Stimulated activated CD8-positive, alpha-beta memory T cell treated with anti-CD3 and anti-CD28 coated beads, Interleukin-15, amount 100 ng/mL, for 1 hour (primary cell): Measurements from ENCODE around the gene GSTP1.
"Not testable (repeated sequence)": the region's sequence is repeated elsewhere in the genome, so short reads cannot be mapped to it uniquely, and the experiment has no call there.

Source experiments
- DNase-seq: peaks from one replicate; pipeline ENCODE4 v3.0.0-alpha.2; 2020; ENCODE audit warnings: low read depth

GSTP1 gene

DNA sequence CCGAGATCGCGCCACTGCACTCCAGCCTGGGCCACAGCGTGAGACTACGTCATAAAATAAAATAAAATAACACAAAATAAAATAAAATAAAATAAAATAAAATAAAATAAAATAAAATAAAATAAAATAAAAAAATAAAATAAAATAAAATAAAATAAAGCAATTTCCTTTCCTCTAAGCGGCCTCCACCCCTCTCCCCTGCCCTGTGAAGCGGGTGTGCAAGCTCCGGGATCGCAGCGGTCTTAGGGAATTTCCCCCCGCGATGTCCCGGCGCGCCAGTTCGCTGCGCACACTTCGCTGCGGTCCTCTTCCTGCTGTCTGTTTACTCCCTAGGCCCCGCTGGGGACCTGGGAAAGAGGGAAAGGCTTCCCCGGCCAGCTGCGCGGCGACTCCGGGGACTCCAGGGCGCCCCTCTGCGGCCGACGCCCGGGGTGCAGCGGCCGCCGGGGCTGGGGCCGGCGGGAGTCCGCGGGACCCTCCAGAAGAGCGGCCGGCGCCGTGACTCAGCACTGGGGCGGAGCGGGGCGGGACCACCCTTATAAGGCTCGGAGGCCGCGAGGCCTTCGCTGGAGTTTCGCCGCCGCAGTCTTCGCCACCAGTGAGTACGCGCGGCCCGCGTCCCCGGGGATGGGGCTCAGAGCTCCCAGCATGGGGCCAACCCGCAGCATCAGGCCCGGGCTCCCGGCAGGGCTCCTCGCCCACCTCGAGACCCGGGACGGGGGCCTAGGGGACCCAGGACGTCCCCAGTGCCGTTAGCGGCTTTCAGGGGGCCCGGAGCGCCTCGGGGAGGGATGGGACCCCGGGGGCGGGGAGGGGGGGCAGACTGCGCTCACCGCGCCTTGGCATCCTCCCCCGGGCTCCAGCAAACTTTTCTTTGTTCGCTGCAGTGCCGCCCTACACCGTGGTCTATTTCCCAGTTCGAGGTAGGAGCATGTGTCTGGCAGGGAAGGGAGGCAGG lies at the start of gene GSTP1:
Gene GSTP1 (plus strand): TSS at position 566 of the 958 bp plus-strand sequence. CDS start 32 bp downstream, at position 598.
- DNase-seq: peak; percentile 66

GRCh38 chr11:67534070-67534679 lies 49.4 kb upstream of the GSTP1 start:
- DNase-seq: no peak

DNA sequence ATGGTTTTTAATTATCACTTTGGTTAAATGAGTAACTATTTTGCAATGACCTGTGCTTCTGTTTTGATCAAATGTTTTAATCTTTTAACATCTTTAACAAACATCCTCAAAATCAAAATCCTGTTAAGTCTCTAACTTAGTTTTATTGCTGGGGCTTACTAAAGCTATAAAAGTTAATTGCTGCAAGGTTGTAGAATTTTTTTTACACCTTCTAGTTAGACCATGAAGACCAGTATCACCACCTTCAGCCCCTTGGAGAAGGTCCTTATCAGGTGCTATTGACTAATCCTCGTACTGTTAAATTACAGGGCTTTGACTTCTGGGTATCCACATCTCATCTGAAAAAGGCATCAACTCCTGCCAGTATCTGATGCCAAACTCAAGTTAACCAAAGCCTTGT lies 48.1 kb upstream of the GSTP1 start:
- DNase-seq: no peak

DNA sequence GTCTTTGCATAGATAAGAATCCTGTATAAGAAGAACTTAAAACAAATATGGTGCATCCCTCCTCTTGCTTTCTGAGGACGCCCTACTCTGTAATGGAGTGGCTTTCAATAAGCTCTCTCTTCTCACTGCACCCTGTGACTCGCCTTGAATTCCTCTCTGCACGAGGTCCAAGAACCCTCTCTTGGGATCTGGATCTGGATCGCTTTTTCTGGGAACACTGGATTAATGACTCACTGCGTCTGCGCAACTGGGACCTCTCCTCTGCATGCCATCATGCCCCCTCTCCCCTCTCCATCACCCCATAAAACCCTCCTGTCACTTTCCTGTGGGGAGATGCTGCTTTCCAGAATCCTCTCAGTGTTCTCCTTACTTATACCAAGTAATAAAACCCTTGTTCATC lies 45.3 kb upstream of the GSTP1 start:
- no peak for DNase-seq

GRCh38 chr11:67538823-67539505 lies 44.6 kb upstream of the GSTP1 start:
- no peak for DNase-seq

DNA sequence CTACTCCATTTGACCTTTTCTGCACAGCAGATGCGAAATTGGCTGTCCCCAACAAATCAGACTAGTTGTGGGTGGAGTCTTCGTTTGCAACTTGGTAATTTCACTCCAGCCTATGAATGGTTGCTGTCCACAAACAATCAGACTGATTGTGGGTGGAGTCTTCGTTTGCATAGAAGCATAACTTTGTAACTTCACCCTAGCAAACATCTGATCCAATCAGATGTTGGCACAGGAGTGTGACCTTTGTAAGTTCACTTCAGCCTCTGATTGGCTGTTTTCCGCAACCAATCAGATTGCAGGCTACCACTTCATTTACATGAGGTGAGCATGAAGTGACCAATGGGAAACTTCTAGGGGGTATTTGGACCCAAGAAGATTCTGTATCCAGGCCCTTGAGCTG lies 44.1 kb upstream of the GSTP1 start:
- DNase-seq: no peak

GRCh38 chr11:67541198-67541597 lies 42.4 kb upstream of the GSTP1 start:
- no peak for DNase-seq

DNA sequence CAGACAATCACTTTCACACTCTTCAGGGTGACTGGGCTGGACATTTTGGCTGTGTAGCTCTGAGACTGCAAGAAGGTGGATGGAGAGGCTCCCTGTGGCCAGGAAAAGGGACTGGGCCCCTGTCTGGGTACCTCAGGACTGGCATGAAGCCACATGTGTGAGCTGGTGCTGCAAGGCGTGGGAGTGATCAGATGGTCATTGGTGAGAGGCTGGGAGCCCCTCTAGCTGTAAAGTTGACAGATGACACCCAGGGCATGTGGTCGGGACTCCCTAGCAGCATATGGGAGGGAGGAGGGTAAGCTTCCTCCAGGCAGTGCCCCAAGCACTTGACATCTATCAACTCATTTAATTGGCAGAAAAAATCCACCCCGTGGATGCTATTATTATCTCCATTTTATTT lies 41.4 kb upstream of the GSTP1 start:
- DNase-seq: no peak

DNA sequence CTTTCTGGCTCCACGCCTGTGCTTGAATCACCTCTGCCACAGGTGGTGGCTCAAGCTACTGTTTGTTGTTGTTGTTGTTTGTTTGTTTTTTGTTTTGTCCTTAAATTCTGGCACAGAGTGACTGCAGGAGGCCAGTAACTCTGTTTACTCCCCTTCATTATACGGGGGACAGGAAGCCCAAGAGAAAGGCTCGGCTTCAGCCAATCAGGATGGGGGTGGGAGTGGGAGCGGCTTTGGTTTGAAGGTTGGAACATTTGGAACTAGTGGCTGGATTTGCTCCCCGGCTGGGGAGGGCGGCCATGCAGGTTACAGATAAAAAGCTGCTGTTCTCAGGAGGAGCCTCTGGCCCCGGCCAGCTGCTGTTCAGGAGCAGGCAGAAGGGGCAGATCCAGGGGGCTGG lies 40.6 kb upstream of the GSTP1 start:
- DNase-seq: no peak

DNA sequence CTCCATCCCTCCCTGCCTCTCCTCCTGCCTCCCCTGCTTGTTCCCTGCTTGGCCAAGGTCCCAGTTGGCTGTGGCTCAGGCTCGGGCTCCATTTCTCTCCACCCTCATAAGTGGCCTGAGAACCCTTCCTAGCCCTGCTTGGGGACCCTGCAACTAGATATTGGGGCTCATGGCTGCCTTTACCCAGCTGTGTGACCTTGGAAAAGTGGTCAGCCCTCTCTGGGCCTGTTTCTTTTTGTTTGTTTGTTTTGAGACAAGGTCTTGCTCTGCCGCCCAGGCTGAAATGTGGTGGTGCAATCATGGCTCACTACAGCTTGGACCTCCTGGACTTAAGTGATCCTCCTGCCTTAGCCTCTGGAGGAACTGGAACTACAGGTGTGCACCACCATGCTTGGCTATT lies 40.0 kb upstream of the GSTP1 start:
- DNase-seq: no peak

DNA sequence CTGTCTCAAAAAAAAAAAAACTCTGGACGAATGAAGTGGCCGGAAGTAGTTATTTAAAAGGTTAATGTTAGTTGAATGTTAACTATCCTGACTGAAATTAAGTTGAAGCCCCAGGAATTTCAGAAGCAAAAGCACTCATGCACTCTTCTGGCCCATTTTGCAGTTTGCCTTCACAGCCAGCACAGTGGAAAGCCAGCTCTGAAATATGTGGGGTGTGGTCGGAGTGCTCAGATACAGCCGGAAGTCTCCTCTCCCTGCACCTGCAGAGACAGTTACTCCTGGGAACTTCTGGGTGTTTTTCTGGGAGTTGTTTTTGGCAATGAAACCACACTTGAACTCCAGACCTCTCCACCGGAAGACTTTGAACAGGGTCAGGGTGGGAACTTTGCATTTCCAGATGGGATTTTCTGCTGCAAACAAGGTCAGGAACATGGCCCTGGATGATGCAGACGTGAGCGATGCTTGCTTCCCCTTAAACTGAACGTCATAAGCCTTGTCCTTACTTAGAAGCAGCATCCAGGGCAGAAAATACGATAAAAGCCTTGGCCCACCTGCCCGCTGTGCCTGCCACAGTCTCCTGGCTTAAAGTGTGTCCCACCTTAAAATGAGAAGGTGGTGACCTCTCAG lies 38.9 kb upstream of the GSTP1 start:
- no peak for DNase-seq

DNA sequence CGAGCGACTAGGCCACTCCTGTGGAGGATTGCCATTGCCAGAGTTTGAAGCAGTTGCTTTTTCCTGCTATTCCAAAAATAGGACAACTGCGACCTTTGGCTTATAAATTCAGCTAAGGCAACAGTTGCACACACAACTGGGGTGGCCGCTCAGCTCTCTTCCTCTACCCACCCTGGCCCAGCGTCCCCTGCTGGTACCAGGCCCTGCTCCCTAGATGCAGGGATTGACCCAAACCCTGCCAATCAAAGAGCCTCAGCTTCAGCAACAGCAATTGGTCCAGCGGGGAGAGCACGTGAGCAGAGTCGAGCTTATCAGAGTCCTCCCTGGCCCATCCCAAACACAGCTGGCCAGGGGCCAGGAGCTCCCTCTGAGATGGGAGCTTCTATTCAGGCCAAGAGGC lies 38.3 kb upstream of the GSTP1 start:
- no peak for DNase-seq

DNA sequence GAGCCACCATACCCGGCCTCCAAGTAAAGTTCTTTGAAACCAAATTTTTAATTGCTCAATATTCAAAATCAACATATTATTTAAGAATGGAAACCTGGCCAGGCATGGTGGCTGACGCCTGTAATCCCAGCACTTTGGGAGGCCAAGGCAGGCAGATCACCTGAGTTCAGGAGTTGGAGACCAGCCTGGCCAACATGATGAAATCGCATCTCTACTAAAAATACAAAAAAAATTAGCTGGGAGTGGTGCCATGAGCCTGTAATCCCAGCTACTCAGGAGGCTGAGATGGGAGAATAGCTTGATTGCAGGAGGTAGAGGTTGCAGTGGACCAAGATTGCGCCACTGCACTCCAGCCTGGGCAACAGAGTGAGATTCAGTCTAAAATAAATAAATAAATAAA lies 35.5 kb upstream of the GSTP1 start:
- DNase-seq: not testable (repeated sequence)

- DNase-seq: no peak
These were observed 35.0 kb upstream of the GSTP1 start for GRCh38 chr11:67548555-67549110.

GRCh38 chr11:67551127-67551526 lies 32.5 kb upstream of the GSTP1 start:
- no peak for DNase-seq

GRCh38 chr11:67551697-67552096 lies 31.9 kb upstream of the GSTP1 start:
- DNase-seq: not testable (repeated sequence)

DNA sequence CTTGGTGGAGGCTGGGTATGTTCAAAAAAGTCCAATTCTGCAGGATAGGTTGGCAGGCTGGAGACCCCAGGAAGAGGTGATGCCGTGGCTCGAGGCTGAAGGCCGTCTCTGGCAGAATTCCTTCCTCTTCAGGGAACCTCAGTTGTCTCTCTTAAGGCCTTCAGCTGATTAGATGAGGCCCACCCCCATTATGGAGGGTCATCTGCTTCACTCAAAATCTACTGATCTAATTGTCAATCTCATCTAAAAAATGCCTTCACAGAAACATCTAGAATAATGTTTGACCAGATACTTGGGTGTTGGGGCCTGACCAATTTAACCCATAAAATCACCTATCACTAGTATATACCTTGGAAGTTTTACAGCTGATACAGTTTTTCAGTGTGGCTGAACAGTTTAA lies 27.4 kb upstream of the GSTP1 start:
- DNase-seq: no peak

GRCh38 chr11:67558084-67558772 lies 25.4 kb upstream of the GSTP1 start:
- DNase-seq: no peak

- no peak for DNase-seq
These were observed 21.5 kb upstream of the GSTP1 start for GRCh38 chr11:67561971-67562619.

- DNase-seq: no peak
These were observed 20.5 kb upstream of the GSTP1 start for GRCh38 chr11:67562963-67563704.
